ENCODE data around the gene METAP1D.
"Not testable (repeated sequence)": the region's sequence is repeated elsewhere in the genome, so short reads cannot be mapped to it uniquely, and the experiment has no call there.

METAP1D gene

DNA sequence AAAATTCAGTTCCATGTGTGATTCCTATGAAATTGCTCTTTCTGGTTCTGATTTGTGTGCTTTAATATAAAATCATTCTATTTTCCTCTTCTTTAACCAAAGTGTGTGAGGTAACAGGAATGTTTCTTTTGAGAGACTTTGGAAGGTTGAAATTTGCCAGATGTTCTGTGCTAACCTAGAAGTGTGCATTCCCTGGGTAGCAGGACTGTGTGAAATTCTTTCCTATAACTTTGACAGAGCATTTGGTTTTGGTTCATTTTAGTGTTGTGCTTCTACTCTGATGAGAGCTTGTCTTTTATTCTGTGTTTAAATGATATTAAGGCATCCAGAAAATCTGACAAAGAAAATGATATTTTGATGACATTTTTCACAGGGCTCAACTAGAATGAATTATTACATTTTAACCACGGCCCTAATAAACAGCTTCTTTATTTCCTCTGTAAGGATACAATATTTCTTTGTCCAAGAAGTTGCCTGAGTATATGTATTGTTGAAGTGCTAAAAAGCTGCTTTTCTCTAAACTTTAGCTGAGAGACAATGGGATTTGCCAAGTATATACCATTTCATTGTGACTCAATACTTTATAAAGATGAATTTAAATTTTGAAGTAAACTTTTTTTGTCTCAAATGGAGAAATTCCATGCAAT, 50.8 kb downstream of the METAP1D start:
- DNase-seq: no peak

DNA sequence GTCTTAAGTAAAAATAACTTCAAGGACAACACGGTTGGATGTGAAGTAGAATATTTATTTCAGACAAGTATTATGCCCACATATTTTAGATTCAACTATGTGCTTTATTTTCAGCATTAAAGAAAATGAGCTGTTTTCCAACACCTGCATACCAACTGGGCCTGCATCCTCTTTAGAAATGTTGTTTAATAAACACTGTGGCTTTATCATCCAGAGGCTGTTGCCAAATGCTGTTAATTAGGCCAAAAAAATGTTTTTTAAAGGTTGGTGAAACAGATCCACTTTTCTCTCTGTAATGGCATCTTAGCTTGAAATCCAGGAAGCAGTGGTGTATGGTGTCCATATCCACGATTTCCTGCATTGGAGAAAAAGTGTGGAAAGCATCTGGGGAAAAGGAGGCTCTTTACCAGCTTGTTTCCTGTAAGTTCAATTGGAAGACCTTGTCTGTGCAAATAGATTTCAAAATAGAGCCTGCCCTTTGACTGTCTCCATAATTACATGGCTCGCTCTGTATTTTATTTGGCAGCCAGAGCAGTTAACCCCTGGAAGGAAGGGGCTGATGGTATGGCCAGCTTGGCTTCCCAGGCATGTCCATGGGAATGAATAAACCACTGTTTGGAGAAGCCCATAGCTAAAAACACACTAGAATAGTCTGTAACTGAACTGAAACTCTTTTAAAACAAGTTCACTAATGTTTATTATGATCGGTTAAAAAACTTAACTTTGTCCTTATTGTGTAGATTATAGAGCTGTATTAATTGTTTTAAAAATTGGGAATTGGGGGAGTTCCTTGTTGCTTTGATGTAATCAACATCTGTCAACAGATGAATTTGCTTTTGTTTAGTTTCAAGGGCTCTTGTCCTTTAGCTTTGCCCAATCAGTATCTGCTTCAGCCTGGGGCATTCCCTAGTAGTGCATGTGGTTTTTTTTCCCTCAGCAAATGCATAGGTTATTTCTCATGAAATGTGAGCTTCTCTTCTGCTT, 52.5 kb downstream of the METAP1D start:
- no peak for DNase-seq

DNA sequence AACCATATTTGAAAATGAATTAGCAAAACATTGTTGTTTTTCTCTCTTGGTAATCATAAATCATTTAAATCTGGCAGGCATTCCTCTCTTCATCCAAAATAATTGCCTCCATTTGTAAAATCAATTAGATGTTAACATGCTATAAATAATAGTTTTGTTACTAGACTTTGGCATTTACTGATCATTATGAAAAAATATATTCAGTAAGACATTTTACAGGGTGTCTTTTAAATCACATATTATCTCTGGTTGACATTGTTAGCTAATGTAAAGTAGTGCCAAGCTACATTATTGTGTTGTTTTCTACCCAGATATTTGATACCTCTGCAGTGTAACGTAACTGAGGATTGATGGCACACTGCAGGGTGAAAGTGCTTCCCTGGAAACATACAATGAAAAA, 53.7 kb downstream of the METAP1D start:
- no peak for DNase-seq

DNA sequence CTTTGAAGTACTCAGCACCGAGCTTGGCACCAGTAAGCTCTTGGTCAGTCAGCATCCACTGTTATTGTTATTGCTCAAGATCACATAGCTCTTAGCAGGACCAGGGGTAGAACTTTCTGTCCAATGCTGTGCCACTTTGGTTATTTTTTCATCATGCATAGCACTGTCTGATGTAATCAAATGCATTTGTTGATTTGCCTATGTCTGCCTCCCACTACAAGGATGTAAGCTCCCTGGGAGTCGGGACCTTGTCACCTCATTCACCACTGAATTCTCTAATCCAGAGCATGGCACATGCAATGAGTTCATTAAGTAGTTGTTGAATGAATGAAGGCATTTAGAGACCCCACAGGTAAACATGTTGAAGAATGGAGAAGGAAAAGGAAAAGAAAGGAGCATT, 56.5 kb downstream of the METAP1D start:
- DNase-seq: no peak

DNA sequence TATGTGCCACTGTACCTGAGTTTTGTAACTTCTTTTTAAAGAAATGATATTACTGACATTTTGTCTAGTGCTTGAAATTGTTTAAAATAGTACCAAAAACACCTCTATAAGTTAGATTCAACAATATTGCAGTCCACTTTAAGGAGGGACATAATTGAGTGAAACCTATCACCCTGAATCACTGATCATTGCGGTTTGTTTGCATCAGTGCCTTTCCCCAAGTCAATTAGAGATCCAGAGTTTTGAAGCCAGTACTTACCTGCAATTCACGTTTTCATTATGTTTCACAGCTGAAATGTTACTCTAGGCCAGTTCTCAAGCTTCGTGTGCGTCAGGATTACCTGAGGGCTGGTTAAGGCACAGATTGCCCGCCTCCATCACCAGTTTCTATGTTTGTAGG, 58.9 kb downstream of the METAP1D start:
- DNase-seq: no peak

DNA sequence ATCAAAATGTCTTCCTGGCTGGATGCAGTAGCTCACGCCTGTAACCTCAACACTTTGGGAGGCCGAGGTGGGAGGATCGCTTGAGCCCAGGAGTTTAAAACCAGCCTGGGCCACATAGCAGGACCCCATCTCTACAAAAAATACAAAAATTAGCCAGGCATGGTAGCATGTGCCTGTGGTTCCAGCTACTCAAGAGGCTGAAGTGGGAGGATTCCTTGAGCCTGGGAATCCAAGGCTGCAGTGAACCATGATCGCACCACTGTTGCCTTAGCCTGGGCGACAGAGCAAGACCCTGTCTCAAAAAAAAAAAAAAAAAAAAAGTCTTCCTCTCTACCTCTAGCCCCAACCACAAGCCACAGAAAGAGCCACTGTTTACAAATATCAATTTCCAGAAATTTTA, 60.4 kb downstream of the METAP1D start:
- DNase-seq: not testable (repeated sequence)

DNA sequence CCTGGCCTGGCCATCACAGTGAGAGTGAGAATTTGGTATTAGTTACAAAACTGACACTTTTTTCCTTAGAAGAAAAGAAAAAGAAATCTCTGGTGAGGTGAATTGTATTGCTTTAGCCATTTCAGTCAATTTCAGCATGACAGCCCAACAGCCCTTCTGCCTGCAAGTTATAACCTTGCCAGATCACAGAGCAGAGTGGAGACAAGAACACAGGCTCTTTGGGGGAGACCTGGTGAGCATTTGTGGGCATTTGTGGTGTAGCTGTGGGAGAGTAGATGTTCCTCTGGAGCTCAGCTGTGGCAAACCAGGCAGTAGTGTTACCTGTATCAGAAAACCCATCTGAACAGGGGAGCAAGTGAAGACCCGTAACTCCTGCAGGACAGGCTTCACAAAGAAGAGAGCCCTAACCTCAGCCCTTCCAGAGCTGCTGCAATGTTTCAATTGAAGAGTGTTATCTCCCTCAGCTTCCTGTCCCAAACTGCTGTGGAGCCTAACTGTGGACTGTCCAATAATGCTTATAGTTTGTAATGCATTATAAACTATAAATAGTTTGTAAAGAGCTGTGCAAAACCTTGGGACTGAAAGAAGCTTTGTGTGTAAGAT, 62.8 kb downstream of the METAP1D start:
- DNase-seq: no peak

DNA sequence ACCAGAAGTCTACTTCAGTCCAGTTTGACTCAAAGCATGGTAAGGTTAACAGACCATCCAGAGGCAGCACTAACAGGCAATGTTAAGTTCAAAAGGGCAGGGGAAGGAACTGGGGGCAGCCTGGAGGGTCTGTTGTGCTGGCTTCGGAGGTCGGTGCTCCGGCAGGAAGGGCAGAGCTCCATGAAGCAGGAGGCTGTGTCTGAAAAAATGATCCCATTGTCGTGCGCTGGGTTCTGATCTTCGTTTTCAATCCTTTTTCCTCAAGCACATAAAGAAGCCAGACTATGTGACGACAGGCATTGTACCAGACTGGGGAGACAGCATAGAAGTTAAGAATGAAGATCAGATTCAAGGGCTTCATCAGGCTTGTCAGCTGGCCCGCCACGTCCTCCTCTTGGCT, 63.7 kb downstream of the METAP1D start:
- DNase-seq: no peak

DNA sequence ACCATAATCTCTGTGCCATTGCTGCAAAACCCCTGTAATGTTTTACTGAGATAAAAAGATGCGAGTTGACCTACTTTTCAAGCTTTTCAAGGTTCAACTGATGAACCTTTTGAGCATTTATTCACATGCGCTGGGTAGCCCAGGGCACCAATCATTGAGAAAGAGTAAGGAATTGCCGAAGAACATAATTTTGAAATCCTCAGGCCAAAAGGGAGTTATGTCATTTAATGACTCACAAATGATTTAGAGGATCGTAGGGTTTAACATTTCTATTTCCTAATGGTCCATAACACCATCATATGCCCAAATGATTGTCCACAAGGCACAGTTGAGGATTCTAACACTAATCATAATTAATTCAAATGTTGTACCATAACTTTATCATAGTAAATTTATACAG, 65.4 kb downstream of the METAP1D start:
- no peak for DNase-seq

DNA sequence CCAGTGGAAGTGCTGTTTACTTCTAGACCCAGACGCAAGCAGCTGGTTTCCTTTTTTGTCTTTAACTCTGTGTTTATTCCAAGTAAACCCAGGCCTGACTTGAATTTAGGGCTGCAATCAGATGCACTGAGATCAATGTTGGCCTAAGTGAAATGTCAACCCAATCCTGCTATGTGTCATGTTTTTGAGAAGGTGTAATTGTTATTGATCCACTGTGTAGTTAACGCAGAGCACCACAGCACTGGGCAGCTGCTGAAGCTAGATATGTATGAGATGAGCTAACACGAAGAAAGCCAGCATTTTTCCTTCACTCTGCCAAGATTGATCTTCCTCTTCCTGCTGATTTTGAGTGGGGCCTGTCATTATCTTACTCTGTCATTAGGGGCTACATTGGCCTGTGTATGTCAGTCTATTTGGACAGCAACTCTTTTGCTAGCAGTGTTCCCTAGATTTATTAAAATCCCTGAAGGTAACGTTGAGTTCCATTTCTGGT, 66.7 kb downstream of the METAP1D start:
- no peak for DNase-seq

DNA sequence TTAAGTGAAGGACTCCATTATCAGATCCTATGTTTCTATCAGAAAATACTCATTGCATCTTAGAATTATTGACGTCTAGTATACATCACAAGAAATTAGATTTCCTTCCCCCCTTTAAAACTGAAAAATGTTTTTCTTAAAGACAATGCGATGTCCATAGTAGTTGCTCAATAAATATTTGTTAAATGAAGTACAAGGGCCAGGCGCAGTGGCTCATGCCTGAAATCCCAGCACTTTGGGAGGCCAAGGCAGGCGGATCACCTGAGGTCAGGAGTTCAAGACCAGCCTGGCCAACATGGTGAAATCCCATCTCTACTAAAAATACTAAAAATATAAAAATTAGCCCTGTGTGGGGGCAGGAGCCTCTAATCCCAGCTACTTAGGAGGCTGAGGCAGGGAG, 68.2 kb downstream of the METAP1D start:
- DNase-seq: not testable (repeated sequence)

DNA sequence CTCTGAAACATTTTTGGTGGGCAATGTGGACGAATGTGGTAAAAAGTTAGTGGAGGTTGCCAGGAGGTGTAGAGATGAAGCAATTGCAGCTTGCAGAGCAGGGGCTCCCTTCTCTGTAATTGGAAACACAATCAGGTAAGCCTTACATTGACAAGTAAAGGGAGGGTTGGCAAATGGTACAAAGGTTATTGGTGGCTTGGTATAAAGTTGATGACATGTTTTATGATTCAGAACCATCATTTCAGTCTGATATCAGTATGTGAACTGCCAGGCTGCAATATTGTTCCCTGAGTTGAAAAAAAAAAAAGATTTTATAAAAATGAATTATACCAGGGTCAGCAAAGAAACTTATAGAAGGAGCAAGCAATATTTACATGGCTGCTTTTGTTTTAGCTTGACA, 71.2 kb downstream of the METAP1D start:
- no peak for DNase-seq

DNA sequence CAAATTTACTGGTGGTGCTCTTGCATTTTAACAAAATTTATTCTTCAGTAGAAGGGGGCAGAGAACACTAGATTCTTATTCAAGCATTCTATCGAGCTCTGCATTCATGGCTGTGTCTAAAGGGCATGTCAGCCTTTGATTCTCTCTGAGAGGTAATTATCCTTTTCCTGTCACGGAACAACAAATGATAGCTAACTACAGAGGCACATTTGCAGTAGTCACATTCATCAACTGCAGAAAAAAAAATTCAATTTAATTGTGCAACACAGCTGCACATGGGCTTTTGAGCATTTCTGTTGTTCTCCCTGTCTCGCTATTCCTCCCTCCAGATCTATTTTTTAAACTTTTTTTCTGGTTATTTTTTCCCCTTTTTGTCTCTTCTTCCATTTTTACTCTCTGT, 72.5 kb downstream of the METAP1D start:
- no peak for DNase-seq

DNA sequence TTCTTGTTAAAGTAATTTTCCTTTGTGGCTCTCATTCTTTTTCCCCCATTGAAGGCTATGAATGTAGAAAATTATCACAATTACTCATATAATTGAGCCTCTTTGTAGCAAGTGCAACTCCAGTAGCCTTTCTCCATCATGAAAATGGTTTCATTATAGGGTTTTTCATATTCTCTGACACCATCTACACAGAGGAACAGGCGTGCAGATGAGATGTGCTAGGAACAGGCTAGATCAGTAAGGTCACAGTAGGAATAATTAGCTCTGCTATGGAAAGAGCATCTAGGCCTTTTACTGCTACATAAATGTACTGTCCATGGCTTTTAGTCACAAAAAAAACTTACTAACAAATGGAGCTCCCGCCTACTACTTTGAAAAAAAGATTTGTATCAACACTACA, 73.0 kb downstream of the METAP1D start:
- DNase-seq: no peak

DNA sequence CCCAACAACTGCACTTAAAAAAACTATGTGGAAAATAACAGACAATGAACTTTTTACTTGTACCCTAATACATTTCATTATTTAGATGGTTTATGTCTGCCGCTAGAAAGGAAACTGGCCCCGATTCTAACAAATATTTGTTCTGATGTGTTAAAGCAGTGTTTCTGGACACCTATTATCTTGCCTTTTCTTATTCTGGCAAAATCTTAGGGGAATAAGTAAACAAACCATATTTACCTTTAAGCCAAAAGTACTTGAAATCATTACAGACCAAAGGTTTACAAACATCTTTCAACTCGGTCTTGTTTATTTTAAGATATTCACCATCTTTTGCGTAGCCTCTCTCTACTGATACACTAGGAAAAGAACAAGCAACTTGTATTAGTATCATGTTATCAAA, 73.8 kb downstream of the METAP1D start:
- DNase-seq: no peak

DNA sequence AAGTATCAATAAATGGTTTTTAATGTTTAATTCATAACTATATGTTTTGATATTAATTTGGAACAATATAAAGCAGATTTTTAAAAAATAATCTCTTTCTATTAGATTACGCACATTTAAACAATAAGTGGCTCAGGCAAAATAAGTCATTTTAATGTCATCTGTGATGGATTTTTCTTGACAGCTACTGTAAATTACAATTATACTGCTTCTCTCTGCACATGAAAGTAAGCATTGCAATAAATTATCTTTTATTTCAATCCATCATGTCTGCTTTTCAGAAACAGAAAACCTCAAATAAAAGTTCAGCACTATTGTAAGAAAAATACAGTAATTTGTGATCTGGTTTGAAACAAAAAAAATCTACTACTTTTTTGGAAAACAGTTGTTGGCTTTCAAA, 74.5 kb downstream of the METAP1D start:
- DNase-seq: no peak

DNA sequence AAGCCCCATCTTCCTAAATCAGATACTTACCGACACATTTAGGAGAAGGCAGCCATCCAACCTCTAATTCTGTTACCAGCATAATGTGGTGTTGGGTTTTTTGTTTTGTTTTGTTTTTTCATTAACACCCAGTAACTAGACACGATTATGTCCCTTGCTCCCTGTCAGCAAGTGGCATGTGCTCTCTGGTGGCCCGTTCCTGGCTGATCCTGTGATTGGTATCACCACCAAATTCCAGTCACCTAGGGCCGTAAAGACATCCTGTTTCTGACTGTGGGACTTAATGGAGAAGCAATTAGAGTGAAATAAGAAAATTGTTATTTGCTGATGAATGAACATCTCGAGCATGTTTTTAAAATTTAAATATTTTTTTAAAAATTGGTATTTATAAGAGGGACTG, 79.7 kb downstream of the METAP1D start:
- no peak for DNase-seq

DNA sequence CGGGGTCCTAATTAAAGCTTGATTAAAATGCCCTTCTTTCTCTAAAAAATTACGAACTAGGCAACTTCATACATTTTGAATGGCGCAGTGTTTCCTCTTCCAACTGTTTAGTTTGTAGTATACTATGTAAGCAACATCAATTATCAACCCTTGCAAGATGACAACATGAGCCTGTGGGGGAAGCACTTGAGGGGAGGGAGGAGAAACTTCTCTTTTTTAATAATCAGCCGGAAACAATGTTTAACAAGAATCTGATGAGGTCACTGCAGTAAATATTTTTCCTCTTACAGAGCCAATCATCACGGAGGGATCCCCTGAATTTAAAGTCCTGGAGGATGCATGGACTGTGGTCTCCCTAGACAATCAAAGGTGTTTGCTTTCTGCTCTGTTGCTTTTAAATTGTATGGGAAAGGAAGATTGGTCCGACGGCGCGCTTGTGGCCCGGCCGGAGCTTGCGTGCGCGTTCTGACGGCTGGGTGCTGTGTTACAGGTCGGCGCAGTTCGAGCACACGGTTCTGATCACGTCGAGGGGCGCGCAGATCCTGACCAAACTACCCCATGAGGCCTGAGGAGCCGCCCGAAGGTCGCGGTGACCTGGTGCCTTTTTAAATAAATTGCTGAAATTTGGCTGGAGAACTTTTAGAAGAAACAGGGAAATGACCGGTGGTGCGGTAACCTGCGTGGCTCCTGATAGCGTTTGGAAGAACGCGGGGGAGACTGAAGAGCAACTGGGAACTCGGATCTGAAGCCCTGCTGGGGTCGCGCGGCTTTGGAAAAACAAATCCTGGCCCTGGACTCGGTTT, 80.3 kb downstream of the METAP1D start:
- DNase-seq: no peak

DNA sequence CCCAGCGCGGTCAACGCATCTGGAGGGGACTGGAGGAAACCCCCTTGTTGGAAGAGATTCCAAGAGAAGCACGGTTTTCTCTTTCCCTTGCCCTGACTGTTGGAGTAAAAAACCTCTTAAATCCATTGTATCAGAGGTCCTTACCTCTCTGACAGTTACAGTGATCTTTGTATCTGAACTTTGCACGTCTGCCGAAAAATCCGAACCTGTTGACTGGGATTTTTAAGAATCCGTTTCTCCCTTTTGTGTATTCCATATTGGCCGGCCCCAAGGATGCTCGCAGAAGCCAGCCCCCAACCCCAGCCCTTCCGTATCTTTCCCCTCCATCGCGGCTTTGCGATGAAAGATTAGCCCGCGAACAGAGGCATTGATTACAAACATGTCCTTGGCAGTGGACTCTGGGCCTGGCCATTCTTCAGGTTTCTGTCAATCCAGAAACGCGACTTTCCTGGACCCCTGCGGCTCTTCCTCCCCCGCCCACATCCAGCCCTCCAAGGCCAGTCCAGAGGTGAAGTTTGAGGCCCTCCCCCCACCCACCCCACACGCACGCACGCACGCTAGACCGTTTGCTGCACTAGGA, 81.0 kb downstream of the METAP1D start:
- no peak for DNase-seq

DNA sequence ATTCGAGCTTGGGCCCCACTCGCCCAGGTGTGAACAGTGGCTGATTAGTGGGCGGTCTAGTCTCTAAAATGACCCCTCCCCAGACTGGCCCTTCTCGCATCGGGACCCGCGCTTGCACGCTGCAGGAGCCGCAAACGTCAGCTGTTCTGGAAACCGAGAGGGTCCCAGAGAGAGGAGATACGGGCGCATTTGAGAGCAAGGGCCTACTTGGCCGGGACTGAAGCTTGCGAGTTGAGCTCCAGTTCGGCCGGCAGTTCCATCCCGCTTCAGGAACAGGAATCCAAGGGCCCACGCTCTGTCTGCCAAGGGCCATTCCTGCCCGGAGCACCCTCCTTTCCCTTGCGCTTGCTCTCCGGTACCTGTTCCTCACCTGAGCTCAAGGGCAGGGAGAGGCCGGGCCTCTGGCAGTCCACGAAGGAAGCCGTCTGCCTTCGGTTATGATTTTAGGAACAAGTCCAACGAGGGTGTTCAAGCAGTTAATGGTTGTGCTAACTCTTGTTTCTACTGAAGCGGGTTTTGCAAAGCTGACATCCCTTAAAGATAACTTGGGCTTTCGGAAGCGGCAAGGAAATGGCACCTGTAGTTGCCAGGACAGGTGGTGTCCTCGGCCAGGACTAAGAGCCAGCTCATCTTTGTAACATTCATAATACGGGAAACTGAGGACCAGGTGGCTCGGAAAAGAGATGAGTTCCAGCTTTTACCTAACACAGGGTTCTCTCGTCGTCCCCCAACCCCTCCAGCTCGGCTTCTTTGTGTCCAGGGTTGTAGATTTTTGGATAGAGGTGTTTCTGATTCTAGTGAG, 81.7 kb downstream of the METAP1D start:
- DNase-seq: no peak

DNA sequence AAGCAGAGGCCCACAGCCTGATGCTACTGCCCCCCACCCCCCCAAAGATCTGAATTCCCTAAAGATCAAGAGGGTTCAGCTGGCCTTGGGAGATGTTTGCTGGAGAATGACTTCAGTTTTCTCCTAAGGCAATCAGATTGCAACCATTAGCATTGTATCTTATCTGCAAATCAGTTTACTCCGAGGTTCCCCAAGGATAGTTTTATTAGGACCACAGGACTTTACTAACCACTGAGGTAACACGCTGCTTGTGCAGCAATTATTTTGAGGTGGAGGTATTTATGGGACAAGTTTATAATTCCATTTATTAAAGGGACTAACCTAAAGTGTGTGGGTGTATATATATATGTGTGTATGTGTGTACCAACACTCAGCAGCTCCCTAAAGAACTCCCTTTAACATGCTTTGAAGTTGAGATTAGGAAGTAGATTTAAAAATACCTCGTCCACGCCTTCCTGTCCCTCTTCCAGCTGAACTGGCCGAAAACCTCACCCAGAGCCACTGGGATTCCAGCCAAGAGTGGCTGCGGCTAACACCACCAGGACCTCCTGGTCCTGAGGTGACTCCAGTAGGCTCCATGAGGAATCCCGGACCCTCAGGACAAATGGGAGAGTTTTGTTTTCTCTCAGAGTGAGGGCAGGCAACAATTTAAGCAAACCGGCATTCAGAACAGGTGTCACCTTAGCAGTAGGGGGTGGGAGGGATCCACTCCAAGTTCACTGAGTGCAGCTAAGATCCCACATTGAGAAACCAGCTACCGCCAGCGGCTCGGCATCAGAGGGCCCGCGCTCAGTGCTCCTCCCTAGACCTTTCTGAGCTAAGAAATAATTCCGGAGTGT, 82.6 kb downstream of the METAP1D start:
- DNase-seq: no peak
